ENCODE data around the gene MXRA8.
A peak's percentile ranks its signal among the peaks of the same experiment; 100 is the strongest.
"Not testable (repeated sequence)": the region's sequence is repeated elsewhere in the genome, so short reads cannot be mapped to it uniquely, and the experiment has no call there.

MXRA8 gene

GRCh38 chr1:1358433-1359271 lies at the start of gene MXRA8:
Gene MXRA8 (minus strand): TSS chr1:1358555. CDS start chr1:1358504, 51 bp downstream.
- DNase-seq = no peak

- DNase-seq = peak; percentile 24
These were observed 49.4 kb upstream of the MXRA8 start for GRCh38 chr1:1407636-1408318.

GRCh38 chr1:1406821-1407635 lies 48.7 kb upstream of the MXRA8 start, which contains the start of gene MRPL20:
Gene MRPL20 (minus strand): TSS chr1:1407293. CDS start chr1:1407217, 76 bp downstream.
- DNase-seq = peak; percentile 96

GRCh38 chr1:1406101-1406820 lies 47.9 kb upstream of the MXRA8 start:
- no peak for DNase-seq

- DNase-seq = no peak
These were observed 45.3 kb upstream of the MXRA8 start for GRCh38 chr1:1403653-1404052.

- not testable (repeated sequence) for DNase-seq
These were observed 44.6 kb upstream of the MXRA8 start for GRCh38 chr1:1402901-1403392.

GRCh38 chr1:1402072-1402900 lies 43.9 kb upstream of the MXRA8 start:
- peak; percentile 41 for DNase-seq

- no peak for DNase-seq
These were observed 43.2 kb upstream of the MXRA8 start for GRCh38 chr1:1401457-1402010.

- no peak for DNase-seq
These were observed 42.5 kb upstream of the MXRA8 start for GRCh38 chr1:1400576-1401456.

- no peak for DNase-seq
These were observed 41.7 kb upstream of the MXRA8 start for GRCh38 chr1:1399872-1400575.

- DNase-seq = peak; percentile 99
These were observed 41.0 kb upstream of the MXRA8 start, which contains the start of gene CCNL2 for GRCh38 chr1:1399187-1399871. Gene CCNL2 (minus strand): TSS chr1:1399335. CDS start chr1:1399306, 29 bp downstream.

- DNase-seq = no peak
These were observed 40.4 kb upstream of the MXRA8 start for GRCh38 chr1:1398677-1399186.

GRCh38 chr1:1397839-1398523 lies 39.6 kb upstream of the MXRA8 start:
- no peak for DNase-seq

GRCh38 chr1:1395166-1395565 lies 36.8 kb upstream of the MXRA8 start:
- no peak for DNase-seq

- DNase-seq = no peak
These were observed 35.8 kb upstream of the MXRA8 start for GRCh38 chr1:1394116-1394515.

- no peak for DNase-seq
These were observed 35.1 kb upstream of the MXRA8 start for GRCh38 chr1:1393428-1393827.

GRCh38 chr1:1393014-1393413 lies 34.7 kb upstream of the MXRA8 start:
- no peak for DNase-seq

GRCh38 chr1:1391225-1391624 lies 32.9 kb upstream of the MXRA8 start:
- no peak for DNase-seq

All from CD4-positive, alpha-beta T cell treated with Interleukin-21 for 1 hour (primary cell).